ENCODE data around the gene EXT2.

The EXT2 gene

DNA sequence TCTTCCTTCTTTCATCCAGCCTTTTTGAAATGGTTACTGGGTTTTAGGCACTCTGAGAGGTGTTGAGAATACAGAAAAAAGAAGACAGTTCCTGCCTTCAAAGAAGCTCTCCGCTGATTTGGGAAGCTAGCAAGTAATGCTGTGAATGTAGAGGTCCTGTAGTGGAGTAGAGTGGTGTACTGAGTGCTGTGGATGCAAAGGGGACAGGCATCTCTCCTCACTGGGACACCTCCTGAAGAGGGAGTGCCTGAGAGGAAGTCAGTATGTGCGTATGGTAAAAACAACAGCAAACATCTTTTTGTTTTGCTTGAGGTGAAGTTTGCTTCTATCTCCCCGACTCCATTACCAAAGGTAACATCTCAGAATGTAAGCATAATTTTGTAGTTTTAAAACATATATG lies 77.5 kb downstream of the EXT2 start:
- no peak for DNase-seq

DNA sequence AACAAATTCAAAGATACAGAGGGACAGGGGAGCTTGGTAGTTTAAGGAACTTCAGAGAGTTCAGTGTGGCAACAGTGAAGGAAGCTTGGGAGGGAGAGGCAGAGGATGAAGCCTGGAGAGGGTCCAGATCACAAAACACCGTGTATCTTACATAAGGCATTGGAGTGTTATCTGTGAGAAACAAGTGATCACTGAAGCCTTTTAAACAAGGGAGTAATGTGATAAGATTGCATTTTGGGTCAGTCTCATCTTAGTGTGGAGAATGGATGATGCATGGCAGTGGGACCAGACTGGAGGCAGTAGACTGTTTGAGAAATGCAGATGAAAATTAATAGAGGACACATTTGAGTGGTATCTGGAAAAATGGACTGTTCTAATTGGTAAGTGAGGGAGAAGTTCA lies 79.4 kb downstream of the EXT2 start:
- DNase-seq: no peak

DNA sequence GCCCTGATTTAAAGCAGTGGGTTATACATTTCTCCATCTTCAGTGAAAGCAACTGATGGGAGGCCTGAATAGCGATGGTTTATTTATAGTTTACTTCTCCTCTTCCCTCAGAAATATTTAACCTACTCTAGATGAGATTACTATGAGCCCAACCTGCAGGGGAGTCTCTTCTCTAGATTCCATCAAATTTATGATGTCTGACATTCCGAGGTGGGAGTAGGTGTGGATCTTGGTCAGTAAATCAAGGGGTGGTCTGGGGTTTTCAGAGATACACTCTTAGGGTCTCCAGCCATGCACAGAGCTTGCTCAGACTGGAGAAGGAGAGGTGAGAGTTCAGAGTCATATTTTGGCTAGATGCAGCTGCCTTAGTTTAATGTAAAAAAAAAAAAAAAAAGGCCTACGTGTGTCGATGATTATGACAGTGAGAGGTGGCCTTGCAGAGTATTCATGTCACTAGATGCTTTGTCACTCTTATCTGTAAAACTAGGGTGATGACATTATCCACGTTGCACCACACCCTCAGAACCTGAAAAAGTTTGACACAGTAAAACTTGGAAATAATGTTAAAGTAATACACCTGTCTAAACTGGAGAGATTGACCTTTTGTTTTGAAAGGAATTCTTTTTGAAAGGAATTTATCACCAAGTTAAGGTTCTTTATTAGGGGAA lies 81.2 kb downstream of the EXT2 start:
- DNase-seq: no peak

DNA sequence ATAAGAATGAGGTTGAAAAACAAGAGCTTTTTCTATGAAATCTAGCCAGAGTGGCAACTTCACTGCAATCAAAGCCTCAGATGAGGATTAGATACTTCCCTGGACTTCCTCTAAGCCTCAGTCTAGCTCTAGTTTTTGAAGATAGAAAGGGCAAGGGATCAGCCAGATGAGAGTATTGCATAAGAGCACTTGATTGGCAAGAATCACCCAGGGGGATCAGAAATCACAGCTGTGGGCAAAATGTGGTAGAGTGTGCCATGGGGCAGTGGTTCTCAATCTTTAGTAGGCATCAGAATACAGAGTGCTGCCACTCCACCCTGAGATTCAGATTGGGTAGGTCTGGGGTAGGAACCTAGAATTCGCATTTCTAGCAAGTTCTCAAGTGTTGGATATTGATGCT lies 82.4 kb downstream of the EXT2 start:
- no peak for DNase-seq

DNA sequence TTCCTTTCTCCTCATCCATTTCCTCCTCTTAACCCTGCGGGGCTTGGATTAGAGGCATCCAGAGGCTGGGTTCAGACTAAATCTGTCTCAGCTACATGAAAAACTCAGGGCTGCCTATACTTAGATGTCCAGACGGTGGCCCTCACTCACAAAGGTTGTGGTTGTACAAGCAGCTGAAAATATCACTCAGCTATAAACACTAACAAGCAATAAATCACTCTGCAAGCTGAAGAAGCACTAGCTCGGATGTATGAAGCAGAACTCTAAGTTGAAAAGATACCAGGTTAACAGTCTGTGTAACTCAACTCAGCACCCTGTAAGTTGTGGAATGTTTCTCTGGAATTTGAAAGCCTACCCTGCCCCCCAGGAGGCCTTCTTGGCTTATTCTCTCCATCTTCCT lies 82.9 kb downstream of the EXT2 start:
- no peak for DNase-seq

- DNase-seq: no peak
These were observed 83.7 kb downstream of the EXT2 start for GRCh38 chr11:44179173-44179572.

DNA sequence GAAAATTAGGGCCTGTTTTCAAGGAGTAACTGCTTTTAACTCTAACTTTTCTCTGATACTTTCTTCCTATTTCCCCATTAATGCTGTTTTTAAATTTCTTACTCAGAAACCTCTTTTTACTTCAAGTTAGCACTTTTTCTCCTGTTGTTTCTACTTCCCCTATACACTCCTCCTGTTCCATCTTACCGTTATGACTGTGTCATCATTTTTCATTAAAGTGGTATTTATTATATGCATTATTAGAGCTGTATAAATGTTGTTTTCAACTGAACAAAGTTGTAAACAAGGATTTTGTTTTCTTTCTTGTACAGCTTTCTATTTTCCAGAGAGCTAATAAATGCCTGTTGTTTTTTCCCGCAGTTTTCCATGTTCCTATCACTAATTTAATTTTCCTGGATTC lies 84.6 kb downstream of the EXT2 start:
- DNase-seq: no peak

- DNase-seq: no peak
These were observed 90.0 kb downstream of the EXT2 start for GRCh38 chr11:44185522-44185921.

DNA sequence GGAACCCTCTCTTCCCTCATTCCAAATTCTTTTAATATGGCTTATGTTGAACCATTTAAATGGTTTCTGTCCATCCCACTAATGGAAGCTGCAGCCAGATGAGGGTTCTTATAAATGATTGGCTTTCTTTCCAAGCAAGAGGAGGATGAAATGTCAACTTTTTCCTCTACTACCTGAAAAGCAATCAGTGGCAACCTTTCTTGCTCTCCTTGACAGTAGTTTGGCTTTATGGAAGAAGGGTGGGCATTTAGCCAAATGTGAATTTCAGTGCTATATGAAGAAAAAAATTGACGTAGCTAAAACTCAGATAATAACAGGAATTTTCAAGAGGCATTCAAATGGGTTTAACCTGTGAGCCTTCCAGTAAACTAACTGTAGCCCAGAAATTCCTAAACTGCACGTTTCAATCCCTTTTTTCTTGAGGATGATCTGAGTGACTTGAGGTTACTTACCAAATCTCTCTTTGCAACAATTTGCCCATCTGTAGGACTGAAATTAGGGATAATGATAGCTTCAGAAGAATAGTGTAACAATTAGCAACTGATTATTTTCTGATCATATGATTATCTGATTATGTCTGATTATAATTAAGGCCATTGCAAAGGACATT lies 90.9 kb downstream of the EXT2 start:
- DNase-seq: no peak

DNA sequence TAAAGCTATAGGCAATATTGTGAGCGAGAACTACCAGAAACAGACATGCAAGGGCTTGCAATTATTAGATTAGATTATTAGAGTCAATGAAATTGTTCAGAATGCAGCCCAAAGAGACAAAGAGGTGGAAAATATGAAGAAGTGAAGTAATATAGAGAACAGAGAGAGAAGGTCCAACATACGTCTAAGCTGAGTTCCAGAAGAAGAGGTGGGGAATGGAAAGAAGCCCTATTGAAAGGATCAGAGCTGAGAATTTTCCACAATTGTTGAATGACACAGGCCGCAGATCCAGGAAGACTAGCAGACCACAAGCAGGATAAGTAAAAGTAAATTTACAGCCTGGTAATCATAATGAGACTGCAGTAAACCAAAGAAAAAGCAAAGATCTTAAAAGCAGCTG lies 93.2 kb downstream of the EXT2 start:
- DNase-seq: no peak

DNA sequence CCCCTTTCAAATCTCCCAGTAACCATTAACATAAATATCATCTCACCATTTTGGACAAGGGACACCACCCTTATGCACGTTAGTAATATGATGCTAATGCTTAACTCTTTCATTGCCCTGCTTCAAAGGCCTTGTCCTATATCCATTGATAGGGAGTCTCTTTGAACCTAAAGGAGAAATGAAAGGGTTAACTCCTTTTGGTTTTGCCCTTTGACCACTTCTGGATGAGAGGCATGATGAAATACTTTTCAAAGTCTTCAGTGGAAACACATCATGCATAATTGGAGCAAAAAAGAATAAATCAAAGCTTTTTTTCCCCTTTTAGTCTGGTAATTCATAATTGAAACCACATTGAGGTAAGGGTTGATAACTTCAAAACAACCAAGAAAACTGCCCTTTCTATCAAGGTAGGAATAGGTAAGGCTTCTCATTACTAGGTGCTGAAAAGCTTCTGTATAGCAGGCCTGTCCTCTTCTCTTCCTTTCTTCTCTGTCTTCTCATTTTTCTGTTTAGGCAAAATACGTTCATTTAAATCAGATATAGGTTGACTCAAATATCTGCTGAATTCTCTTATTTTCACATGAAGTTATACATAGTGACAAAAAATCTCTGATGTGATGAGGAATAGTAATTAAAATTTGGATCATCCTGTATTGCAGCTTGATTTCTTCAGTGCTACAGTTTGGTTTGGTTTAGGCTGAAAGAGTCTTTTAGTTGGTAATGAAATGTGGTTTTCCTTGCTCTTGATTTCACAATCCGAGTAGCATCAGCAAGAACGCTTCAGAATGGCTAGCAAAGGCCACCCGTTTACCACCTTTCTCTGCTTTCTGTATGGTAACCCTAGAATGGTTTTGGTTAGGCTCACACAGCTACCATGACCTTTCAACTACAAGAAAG lies 94.8 kb downstream of the EXT2 start:
- DNase-seq: no peak

GRCh38 chr11:44190883-44191230 lies 95.4 kb downstream of the EXT2 start:
- no peak for DNase-seq

DNA sequence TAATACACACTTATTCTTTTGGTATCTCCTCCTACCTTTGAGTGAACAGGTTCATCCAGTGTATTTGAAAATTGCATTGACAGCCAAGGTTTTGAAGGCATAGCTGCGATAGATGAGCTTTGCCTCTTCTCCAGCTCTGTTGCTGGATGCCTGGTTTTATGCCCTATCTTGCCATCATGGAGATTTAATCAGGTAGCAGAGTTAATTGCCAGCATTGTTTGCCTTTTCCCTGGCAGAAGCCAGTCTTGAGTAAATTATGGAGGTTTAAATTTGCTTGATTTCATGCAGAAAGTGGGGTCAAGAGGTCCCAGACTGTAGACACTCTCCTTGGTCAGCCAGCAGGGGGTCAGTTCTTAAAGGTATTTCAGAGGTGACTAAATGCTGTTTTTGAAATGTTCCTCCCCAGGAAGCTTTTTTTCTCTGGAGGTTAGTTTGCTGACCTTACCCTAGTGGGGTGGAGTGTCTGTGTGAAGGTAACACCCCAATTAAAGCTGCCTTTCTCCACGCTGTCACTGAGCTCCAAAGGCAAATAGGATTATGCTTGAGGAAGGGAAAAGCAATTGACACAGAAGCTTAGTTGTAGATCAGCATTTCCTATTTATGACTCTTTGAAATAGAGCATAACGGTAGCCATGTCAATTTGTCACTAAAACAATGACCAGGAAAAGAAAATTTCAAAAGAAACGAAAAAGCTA lies 96.0 kb downstream of the EXT2 start:
- no peak for DNase-seq

DNA sequence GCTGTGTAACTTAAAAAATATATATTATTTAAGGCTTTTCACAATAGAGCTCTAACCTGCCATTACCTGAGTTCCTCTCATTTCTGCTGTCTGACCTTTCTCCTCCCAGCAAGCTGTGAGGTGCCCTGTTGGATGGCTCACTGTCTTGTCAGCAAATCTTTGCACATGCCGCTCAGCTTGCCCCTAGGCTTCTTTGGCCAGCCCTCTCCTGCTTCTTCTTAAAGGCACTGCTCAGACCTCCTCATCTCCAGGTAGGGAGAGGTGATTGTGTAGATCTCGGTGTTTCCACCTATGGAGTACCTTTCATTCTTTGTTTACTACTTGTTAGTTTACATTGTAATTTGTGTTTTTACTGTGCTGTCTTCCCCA lies 96.5 kb downstream of the EXT2 start:
- no peak for DNase-seq

DNA sequence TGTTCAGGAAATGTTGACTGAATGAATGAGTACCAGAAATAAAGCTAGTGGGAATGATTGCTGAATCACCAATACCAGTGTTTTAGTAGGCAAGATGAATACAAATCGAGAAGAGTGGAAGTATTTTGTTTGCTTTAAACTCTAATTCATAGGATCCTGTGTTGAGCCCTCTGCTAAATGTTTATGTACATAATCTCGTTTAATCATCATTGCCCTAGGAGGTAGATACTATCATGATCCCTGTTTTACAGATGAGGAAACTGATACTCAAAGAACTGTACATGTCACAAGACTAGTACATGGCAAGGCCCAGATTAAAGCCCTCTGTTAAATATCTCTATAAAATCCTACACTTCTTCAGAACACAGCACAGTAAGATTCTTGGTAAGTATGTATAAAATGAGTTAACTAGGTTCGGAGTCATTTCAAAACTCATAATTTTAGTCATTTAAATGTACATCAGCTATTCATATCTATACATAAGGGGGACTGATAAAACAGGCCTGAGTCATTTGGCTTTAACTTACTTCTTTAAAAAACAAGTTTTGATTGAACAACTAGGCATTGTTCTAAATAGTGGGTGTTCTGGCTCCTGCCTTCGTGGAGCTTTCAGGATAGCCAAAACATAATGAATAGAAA lies 97.1 kb downstream of the EXT2 start:
- no peak for DNase-seq

GRCh38 chr11:44193856-44194255 lies 98.4 kb downstream of the EXT2 start:
- no peak for DNase-seq

DNA sequence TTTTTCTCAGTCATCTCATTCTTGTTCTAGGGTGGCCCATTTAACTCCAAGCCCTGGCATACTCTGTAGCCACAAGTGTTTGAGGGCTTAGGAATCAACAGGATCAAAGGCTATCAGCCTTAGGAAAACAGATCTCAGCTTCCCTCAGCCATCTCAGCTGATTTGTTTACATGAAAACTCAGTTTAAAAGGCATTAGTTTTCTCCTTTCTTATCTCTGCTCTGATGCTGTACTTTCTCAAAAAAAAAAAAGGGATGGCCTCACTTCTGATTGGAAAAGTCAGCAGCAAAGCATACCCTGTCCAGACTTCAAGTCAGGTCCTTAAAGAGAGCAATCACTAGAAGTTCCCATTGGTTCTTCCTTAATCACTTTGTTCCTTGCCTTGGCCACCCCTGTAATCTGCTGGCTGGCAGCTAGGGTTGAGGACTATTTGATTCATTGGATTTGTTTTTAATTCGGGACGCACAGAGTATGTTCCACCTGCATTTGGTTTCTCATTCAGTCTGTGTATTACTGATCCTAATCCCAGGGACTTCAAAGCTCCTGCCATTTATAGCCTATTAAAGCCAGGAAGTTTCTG lies 102.8 kb downstream of the EXT2 start:
- DNase-seq: no peak

DNA sequence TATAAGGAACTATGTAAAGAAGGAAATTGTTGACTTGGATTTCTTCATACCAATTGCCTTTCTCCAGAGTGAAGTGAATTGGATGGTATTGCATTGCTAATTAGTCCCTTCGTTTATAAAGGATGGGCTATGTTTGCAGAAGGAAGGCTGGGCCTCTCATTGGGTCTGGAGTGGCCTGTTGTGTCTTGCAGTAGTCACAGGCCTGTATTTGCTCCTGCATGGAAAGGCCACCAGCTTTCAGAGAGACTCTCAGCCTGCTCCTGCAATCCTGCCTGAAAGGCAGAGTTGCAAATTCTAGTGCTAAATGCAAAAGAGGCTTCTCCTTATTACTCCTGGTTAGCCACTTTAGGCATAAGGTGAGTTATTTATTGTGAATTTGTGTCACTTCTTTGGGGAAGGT lies 103.8 kb downstream of the EXT2 start:
- DNase-seq: no peak

GRCh38 chr11:44199816-44200215 lies 104.3 kb downstream of the EXT2 start:
- no peak for DNase-seq

- DNase-seq: no peak
These were observed 108.0 kb downstream of the EXT2 start for GRCh38 chr11:44203270-44204043.

DNA sequence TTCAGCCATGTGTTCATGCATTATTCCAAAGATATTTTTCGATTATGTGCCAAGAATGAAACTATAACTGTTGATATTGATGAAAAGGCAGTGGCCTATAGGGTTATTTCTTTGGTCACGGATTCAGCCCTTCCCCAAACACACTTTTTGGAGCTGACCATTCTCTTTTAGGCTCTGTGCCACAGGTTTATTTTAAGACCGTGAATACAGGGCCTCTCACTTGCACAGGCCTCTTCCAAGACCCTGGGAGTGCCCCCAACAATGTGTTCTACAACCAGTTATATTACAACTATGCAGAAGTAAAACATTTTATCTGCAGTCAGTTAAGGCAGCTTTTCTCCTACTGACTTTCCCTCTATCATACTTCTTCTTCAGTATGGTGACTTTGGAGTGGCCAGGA lies 109.9 kb downstream of the EXT2 start:
- DNase-seq: no peak

DNA sequence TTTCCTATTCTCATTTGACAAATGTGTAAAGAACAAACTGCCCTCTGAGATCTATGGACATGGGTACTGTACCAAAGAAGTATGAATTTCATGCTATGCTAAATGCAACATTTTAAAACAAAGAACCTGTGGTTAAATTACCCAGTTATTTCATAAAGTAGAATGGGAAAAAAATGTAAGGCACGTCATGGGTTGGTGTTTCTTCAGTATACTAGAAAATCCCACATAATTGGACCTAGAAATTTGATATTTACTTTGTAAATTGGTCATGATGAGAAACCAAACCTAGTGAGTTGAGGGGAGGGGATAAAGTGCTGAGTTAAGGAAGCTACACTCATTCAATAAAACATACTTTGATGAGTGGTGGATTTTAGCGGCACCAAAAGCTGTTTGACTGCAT lies 110.4 kb downstream of the EXT2 start:
- no peak for DNase-seq

All from activated naive CD4-positive, alpha-beta T cell (primary cell).